Measurements from ENCODE around the gene THADA. TPM values are rescaled to one million over a fixed set of nuclear protein-coding genes. Genes with fewer than 3 reads are reported as not detected.
A peak's percentile ranks its signal among the peaks of the same experiment; 100 is the strongest.
"Not testable (repeated sequence)": the region's sequence is repeated elsewhere in the genome, so short reads cannot be mapped to it uniquely, and the experiment has no call there.

Gene THADA
- total and polyA plus RNA-seq, 5 experiments from 2014 or later: 9.2 to 40.3 (median 15.5) TPM

DNA sequence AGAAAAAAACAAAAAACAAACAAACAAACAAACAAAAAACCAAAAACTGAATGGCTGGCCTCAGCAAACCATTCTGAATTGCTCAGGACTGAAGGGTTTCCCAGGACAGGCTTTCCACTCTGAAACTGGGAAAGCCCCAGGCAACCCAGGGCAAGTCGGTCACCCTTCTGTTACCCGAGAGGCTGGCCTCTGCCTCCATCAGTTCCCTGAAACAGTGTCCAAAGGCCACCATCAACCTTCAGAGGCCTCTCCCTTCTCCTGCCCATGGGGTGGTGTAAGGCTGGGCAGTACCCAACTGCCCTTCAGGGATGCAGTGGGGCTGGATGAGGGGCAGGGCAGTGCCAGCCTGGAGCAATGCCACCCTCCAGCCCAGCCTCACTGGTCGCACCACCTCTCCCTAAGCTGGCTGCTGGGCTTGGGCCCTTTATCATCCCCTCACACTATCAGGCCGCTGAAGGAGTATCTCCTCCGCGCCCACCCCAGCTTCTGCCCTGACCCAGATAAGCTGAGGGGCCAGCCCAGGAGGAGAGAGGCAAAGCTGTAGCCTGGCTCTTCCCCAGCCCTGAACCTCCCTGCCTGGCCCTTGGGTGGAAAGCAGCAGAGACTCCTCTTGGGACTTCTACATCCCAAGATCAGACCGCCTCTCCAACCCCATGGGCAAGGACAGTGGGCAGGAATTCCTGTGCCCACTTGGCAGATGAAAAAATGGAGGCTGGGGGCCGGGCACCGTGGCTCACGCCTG, 405.4 kb downstream of the THADA start:
- POLR2A ChIA-PET: interaction anchor here (10.7 to 25.6 kb wide), 3 partner anchors 13 to 56 kb away, joined by 172 to 883 read pairs (median 559); partner anchors contain the start of gene ZFP36L2
- peaks cover 39 to 80% (median 77%) of the 10 kb centered on the region in 4 donors for H3K4me1 Mint-ChIP-seq
- H3K27ac Mint-ChIP-seq: peak overlapping the region in 5 of 10 donors; percentile 8 to 81 (median 27)
- ATAC-seq: no peak
- no peak overlapping the region for H3K4me3 Mint-ChIP-seq
- H3K9me3 Mint-ChIP-seq: no peaks in the 10 kb centered on the region
- no peaks in the 10 kb centered on the region for H3K27me3 Mint-ChIP-seq
- no peak for DNase-seq
- H3K36me3 Mint-ChIP-seq: no peaks in the 10 kb centered on the region

DNA sequence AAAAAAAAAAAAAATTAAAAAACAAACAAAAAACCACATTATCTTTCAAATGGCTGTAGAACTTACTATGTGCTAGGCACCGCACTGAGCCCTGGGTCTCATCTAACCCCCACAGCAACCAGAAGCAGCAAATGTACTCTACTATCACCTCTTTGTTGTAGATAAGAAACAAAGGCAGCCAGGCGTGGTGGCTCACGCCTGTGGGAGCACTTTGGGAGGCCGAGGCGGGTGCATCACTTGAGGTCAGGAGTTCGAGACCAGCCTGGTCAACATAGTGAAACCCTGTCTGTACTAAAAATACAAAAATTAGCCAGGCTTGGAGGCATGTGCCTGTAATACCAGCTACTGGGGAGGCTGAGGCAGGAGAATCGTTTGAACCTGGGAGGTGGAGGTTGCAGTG, 406.0 kb downstream of the THADA start:
- H3K27me3 Mint-ChIP-seq, ATAC-seq, H3K36me3 Mint-ChIP-seq, DNase-seq, H3K9me3 Mint-ChIP-seq: not testable (repeated sequence)
- Mint-ChIP-seq H3K4me3 (peak overlapping the region in 2 of 10 donors; percentile 22 to 60), H3K4me1 (peaks cover 40 to 80% (median 78%) of the 10 kb centered on the region in 4 donors), H3K27ac (peak overlapping the region in 7 of 10 donors; percentile 8 to 69 (median 43))
- POLR2A ChIA-PET: interaction anchor here (10.7 to 25.6 kb wide), 3 partner anchors 13 to 56 kb away, joined by 172 to 883 read pairs (median 559); partner anchors contain the start of gene ZFP36L2

DNA sequence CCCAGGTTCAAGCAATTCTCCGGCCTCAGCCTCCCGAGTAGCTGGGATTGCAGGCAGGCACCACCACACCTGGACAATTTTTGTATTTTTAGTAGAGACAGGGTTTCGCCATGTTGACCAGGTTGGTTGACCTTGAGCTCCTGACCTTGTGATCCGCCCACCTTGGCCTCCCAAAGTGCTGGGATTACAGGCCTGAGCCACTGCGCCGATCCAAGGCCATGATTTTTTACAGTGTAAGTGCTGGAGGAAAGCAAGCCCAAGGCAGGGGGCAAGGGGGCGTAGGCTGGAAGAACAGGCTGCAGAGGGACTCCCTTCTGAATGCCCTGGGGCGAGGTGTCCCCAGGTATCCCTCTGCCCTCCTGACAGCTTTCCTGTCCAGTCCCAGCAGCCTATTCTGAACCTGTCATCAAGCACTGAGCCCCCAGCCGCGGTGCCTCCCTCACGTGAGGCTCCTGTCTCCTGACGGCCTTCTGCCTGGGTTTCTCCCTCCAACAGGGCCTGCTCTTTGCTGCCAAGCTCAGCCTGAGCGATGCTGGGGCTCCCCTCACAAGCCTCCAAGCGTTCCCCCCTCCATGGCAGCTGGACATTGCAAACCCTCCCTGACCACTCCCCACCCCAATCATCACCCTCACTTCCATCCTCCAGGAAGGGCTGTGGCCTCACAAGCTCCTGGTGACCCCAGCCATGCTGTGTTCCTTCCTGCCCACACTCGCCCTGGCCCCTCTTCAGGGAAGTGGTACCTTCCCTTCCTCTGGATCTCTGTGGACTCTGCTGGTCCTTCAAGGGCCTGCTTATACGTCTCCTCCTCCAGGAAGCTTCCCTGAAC, 407.1 kb downstream of the THADA start:
- DNase-seq (no peak), ATAC-seq (no peak)
- Mint-ChIP-seq H3K4me3 (peak overlapping the region in 1 of 10 donors; percentile 19), H3K36me3 (no peaks in the 10 kb centered on the region), H3K27ac (peak overlapping the region in 7 of 10 donors; percentile 31 to 73 (median 56)), H3K27me3 (no peaks in the 10 kb centered on the region), H3K9me3 (no peaks in the 10 kb centered on the region), H3K4me1 (peaks cover 39 to 80% (median 75%) of the 10 kb centered on the region in 4 donors)
- POLR2A ChIA-PET: interaction anchor here (2.0 to 25.6 kb wide), 4 partner anchors 12 to 54 kb away, joined by 5 to 883 read pairs (median 366); partner anchors contain the start of gene ZFP36L2

DNA sequence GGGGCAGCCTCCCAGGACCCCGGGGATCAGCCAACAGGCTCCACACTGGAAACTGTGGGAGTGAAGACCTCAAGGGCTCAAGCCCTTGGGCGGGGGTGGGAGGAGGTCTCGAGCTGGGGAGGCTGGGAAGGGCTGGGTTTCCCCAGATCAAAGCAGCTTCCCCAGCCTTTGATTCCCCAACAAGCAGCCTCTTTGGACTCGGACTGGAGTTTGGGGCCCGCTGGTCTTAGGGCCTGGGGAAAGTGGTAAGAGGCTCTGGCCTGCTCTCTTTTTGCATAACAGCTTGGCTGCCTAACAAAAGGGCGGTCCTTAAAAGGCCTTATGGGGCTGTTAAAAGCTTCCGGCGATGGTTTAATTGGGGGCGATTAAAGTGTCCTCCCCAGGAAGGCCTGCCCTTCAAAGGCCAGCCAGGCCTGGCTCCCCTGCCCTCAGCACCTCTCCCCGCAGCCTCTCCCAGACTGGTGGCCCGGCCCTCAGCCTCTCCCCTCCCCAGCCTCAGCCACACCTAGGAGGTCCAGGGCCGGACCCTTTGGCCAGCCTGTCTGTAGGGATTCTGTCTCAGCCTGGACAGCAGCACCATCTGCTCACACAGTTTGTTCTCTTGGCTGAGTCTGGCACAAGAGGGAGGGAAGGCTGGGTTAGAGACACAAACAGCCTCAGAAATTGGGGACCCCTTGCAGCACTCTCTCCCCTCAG, 409.0 kb downstream of the THADA start:
- POLR2A ChIA-PET: interaction anchor here (0.6 to 25.6 kb wide), 5 partner anchors 8 to 74 kb away, joined by 4 to 883 read pairs (median 559); partner anchors contain the start of gene ZFP36L2
- peak overlapping the region in 9 of 10 donors; percentile 44 to 80 (median 72) for H3K27ac Mint-ChIP-seq
- H3K9me3 Mint-ChIP-seq: no peaks in the 10 kb centered on the region

DNA sequence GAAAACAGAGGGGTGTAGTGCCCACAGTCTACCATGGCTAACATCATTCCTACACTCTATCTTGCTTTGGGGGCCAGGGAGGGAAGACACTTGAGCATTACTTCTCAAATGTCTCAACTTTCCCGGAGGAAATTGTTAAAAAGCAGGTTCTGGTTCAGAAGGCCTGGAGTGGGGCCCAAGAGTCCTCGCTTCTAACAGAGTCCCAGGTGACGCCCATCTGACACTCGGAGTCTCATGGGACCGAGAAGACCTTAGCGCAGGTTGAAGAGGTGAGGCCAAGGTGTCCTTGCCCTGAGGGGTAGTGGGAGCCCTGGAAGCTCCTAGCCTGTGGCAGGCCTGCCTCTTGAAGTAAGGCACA, 409.5 kb downstream of the THADA start:
- ATAC-seq: no peak
- peak overlapping the region in 1 of 10 donors; percentile 30 for H3K4me3 Mint-ChIP-seq
- H3K9me3 Mint-ChIP-seq: no peaks in the 10 kb centered on the region
- H3K27me3 Mint-ChIP-seq: no peaks in the 10 kb centered on the region
- DNase-seq: no peak
- POLR2A ChIA-PET: interaction anchor here (1.4 to 25.6 kb wide), 4 partner anchors 9 to 53 kb away, joined by 6 to 883 read pairs (median 559); partner anchors contain the start of gene ZFP36L2
- peaks cover 32 to 63% (median 58%) of the 10 kb centered on the region in 4 donors for H3K4me1 Mint-ChIP-seq
- H3K36me3 Mint-ChIP-seq: no peaks in the 10 kb centered on the region
- peak overlapping the region in 5 of 10 donors; percentile 30 to 80 (median 68) for H3K27ac Mint-ChIP-seq

More for the DNA sequence above, 409.0 kb downstream of the THADA start:
- Mint-ChIP-seq H3K27me3 (no peaks in the 10 kb centered on the region), H3K36me3 (no peaks in the 10 kb centered on the region), H3K4me1 (peaks cover 31 to 65% (median 60%) of the 10 kb centered on the region in 4 donors), H3K4me3 (peak overlapping the region in 2 of 10 donors; percentile 5 to 37)
- ATAC-seq (no peak), DNase-seq (no peak)

DNA sequence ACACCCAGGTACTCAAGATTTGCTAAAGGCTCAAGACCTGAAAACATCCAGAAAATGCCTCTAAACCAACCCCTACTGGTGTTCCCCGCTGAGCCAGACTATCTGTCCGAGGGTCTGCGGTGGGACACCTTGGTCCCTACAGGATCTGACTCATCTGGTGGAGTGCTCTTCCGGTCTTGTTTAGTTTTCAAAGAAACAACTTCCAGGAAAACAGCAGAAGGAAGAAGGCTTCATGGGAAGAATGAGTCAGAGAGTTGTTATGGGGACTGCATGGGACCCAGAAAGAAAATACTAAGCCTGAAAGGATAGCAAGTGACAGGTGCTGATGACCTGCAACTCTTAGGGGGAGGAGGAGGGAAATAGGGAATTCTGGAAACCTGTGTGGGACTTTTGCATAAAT, 410.7 kb downstream of the THADA start:
- DNase-seq: no peak
- no peak for ATAC-seq
- Mint-ChIP-seq H3K9me3 (no peaks in the 10 kb centered on the region), H3K4me1 (peaks cover 40 to 72% (median 62%) of the 10 kb centered on the region in 4 donors), H3K27me3 (no peaks in the 10 kb centered on the region), H3K27ac (peak overlapping the region in 8 of 10 donors; percentile 25 to 96 (median 75)), H3K36me3 (no peaks in the 10 kb centered on the region), H3K4me3 (no peak overlapping the region)
- POLR2A ChIA-PET: interaction anchor here (1.0 to 25.6 kb wide), 4 partner anchors 8 to 34 kb away, joined by 4 to 883 read pairs (median 559); partner anchors contain the start of gene ZFP36L2

DNA sequence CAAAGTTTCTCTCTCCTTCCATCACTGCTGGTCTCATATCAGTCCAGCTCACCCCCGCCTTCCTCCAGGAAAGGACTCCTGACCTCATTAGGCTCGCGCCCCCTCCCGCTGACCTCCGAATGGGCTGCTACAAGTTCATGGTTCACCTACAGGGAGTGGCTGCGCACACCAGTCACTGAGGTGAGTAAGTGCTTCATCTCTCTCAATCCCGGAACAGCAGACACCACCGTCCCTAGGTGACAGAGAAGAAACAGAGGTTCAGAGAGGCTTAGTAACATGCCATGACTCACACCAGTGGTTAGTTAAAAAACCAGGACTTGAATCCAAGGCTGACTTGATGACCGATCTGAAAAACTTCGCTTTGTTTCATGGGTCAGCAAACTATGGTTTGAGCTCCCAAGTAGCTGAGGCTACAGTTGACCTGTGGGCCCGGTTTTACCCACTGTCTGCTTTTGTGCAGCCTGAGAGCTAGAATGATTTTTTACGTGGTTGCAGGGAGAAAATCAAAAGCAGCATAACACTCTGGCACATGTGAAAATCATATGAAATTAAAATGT, 411.4 kb downstream of the THADA start:
- peak overlapping the region in 9 of 10 donors; percentile 35 to 96 (median 89) for H3K27ac Mint-ChIP-seq
- peak in 1 of 10 donors; percentile 26 for DNase-seq
- ATAC-seq: peak; percentile 80 to 85
- no peaks in the 10 kb centered on the region for H3K36me3 Mint-ChIP-seq
- H3K27me3 Mint-ChIP-seq: no peaks in the 10 kb centered on the region
- POLR2A ChIA-PET: interaction anchor here (1.0 to 20.6 kb wide), 3 partner anchors 11 to 34 kb away, joined by 4 to 559 read pairs (median 4); no protein-coding TSS in a partner anchor
- no peaks in the 10 kb centered on the region for H3K9me3 Mint-ChIP-seq
- H3K4me1 Mint-ChIP-seq: peaks cover 40 to 72% (median 61%) of the 10 kb centered on the region in 4 donors
- H3K4me3 Mint-ChIP-seq: peak overlapping the region in 5 of 10 donors; percentile 1 to 75 (median 37)

DNA sequence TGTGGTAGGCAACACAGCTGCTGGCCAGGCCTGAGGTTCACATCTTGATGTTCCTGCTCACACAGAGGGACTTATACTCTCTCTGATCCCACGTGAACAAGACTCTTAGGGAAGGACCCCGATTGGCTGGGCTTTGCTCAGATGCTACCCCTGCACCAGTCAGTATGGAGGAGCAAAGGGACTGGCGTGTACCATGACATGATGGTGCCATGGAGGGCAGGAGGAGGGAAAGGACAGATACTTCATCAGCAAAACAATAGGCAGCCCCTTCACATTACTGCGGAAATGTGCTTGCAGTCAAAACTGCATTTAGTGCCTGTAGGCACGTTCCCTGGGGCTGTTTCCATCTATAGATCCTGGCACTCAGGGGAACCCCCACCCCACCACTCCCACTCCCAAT, 412.1 kb downstream of the THADA start:
- POLR2A ChIA-PET: interaction anchor here (0.7 to 20.6 kb wide), 5 partner anchors 9 to 50 kb away, joined by 3 to 559 read pairs (median 4); no protein-coding TSS in a partner anchor
- DNase-seq (no peak), ATAC-seq (no peak)
- Mint-ChIP-seq H3K4me3 (no peak overlapping the region), H3K27me3 (no peaks in the 10 kb centered on the region), H3K4me1 (peaks cover 41 to 73% (median 62%) of the 10 kb centered on the region in 4 donors), H3K27ac (peak overlapping the region in 7 of 10 donors; percentile 1 to 82 (median 47)), H3K9me3 (no peaks in the 10 kb centered on the region), H3K36me3 (no peaks in the 10 kb centered on the region)

DNA sequence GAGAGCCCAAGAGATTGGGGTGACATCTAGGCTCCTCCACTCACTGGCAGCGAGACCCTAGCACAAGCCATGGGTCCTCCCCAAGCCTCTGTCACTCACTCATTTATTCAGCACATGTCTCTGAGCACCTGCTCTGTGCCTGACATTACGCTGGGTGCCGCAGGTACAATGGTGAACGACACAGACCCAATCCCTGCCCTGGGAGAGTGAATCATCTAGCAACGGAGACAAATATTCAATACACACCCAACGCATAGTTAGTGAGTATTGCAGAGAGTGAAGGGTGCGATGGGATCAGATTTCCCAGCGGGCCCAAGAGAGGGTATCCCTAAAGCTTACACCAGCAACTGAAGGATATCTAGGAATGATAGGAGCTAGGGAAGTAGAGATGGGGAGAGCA, 414.9 kb downstream of the THADA start:
- Mint-ChIP-seq H3K9me3 (peaks cover 0 to 5% (median 0%) of the 10 kb centered on the region in 9 donors), H3K36me3 (no peaks in the 10 kb centered on the region), H3K27me3 (no peaks in the 10 kb centered on the region), H3K4me1 (peaks cover 36 to 68% (median 62%) of the 10 kb centered on the region in 4 donors), H3K27ac (peak overlapping the region; percentile 41 to 89 (median 71)), H3K4me3 (peak overlapping the region in 2 of 10 donors; percentile 13 to 56)
- DNase-seq: no peak
- POLR2A ChIA-PET: interaction anchor here (6.6 to 43.5 kb wide), 4 partner anchors 11 to 43 kb away, joined by 47 to 1530 read pairs (median 955); partner anchors contain the start of gene ZFP36L2
- ATAC-seq: no peak

Measured in naive thymus-derived CD8-positive, alpha-beta T cell (primary cell).